ENCODE results near the gene KAZN.

KAZN gene

GRCh38 chr1:14590411-14591180 is 7.9 kb upstream of the KAZN start:
- DNase-seq (ENCODE audit: low read depth in 2 of 2) = no peak

GRCh38 chr1:14591600-14591999 is 6.9 kb upstream of the KAZN start:
- no peak for DNase-seq (ENCODE audit: low read depth in 2 of 2)

- DNase-seq (ENCODE audit: low read depth in 2 of 2) = no peak
These were observed 6.4 kb upstream of the KAZN start for GRCh38 chr1:14592004-14592631.

- DNase-seq (ENCODE audit: low read depth in 2 of 2) = no peak
These were observed 5.2 kb upstream of the KAZN start for GRCh38 chr1:14593302-14593701.

- no peak for DNase-seq (ENCODE audit: low read depth in 2 of 2)
These were observed 4.4 kb upstream of the KAZN start for GRCh38 chr1:14594045-14594444.

- DNase-seq (ENCODE audit: low read depth in 2 of 2) = no peak
These were observed 1.9 kb upstream of the KAZN start for GRCh38 chr1:14596591-14596990.

- no peak for DNase-seq (ENCODE audit: low read depth in 2 of 2)
These were observed 1.0 kb upstream of the KAZN start for GRCh38 chr1:14597343-14598006.

- DNase-seq (ENCODE audit: low read depth in 2 of 2) = no peak
These were observed 433 bp upstream of the KAZN start for GRCh38 chr1:14598007-14598497.

GRCh38 chr1:14599183-14599791 is 802 bp downstream of the KAZN start:
- DNase-seq (ENCODE audit: low read depth in 2 of 2) = no peak

- no peak for DNase-seq (ENCODE audit: low read depth in 2 of 2)
These were observed 1.3 kb downstream of the KAZN start for GRCh38 chr1:14599800-14600199.

GRCh38 chr1:14600405-14601112 is 2.1 kb downstream of the KAZN start:
- DNase-seq (ENCODE audit: low read depth in 2 of 2) = no peak

GRCh38 chr1:14602136-14602535 is 3.7 kb downstream of the KAZN start:
- no peak for DNase-seq (ENCODE audit: low read depth in 2 of 2)

GRCh38 chr1:14603645-14604044 is 5.2 kb downstream of the KAZN start:
- no peak for DNase-seq (ENCODE audit: low read depth in 2 of 2)

- no peak for DNase-seq (ENCODE audit: low read depth in 2 of 2)
These were observed 5.9 kb downstream of the KAZN start for GRCh38 chr1:14604414-14604813.

GRCh38 chr1:14605945-14606344 is 7.5 kb downstream of the KAZN start:
- no peak for DNase-seq (ENCODE audit: low read depth in 2 of 2)

- no peak for DNase-seq (ENCODE audit: low read depth in 2 of 2)
These were observed 8.1 kb downstream of the KAZN start for GRCh38 chr1:14606632-14607031.

- no peak for DNase-seq (ENCODE audit: low read depth in 2 of 2)
These were observed 8.8 kb downstream of the KAZN start for GRCh38 chr1:14607295-14607694.

GRCh38 chr1:14608308-14608707 is 9.8 kb downstream of the KAZN start:
- DNase-seq (ENCODE audit: low read depth in 2 of 2) = no peak

- DNase-seq (ENCODE audit: low read depth in 2 of 2) = no peak
These were observed 12.3 kb downstream of the KAZN start for GRCh38 chr1:14610761-14611160.

GRCh38 chr1:14611792-14612191 is 13.3 kb downstream of the KAZN start:
- DNase-seq (ENCODE audit: low read depth in 2 of 2) = no peak

GRCh38 chr1:14612256-14612655 is 13.8 kb downstream of the KAZN start:
- DNase-seq (ENCODE audit: low read depth in 2 of 2) = no peak

- no peak for DNase-seq (ENCODE audit: low read depth in 2 of 2)
These were observed 15.4 kb downstream of the KAZN start for GRCh38 chr1:14613926-14614325.
